Right cardiac atrium (tissue), 5 donors: ENCODE results near the gene VRK1. TPM values are rescaled to one million over a fixed set of nuclear protein-coding genes. Genes with fewer than 3 reads are reported as not detected.

Experiments used
- ATAC-seq, 2 donors: fragments of 200-7000 bp; cut with Tn5 transposase; one replicate each; pipeline versions ENCODE4 v1.8.0 to v1.9.1; 2020; ENCODE audit warnings: moderate library complexity in 2 of 2, mild to moderate bottlenecking in 1 of 2
- DNase-seq, 3 donors: peaks; one replicate each; pipeline ENCODE4 v3.0.0-alpha.2; 2020
- H3K27ac ChIP-seq: one replicate; pipeline ENCODE4 v1.5.1; 2013; ENCODE audit warnings: mild to moderate bottlenecking, low read length, control low read depth, moderate library complexity
- H3K27me3 ChIP-seq: one replicate; pipeline ENCODE4 v1.6.1; 2013; ENCODE audit not compliant: control insufficient read depth, insufficient read depth
- H3K4me1 ChIP-seq: one replicate; pipeline ENCODE4 v1.6.1; 2013; ENCODE audit warnings: low read length; ENCODE audit not compliant: control insufficient read depth, insufficient read depth
- H3K4me3 ChIP-seq: one replicate; pipeline ENCODE4 v1.5.1; 2013; ENCODE audit warnings: low read length, control low read depth
- H3K9me3 ChIP-seq: one replicate; pipeline ENCODE4 v1.6.1; 2013; ENCODE audit warnings: low read length; ENCODE audit not compliant: control insufficient read depth
- WGBS: extraction: QIAGEN DNeasy Blood & Tissue Kit; methylation state at CpG from one replicate; pipeline ENCODE4 v1.1.7; 2013; 5-methylcytosine and 5-hydroxymethylcytosine counted together
- intact Hi-C, 4 donors: fragments of 100-400 bp; cut with DNase I; formaldehyde crosslinking; loops; one replicate each; pipeline versions ENCODE4 v1.11.0 to v1.14.0; 2022 to 2023
- polyA plus RNA-seq: library from polyadenylated mRNA; stranded (reverse); fragments of 200-250 nt; gene quantifications from one replicate; pipeline ENCODE4 v1.2.3, GENCODE V29; 2013
- total RNA-seq, 4 donors: library from RNA; stranded (reverse); fragmentation: NEBNext Ultra II Directional; extraction: Animal tissue kit (Norgen Biotek cat#: 25700); gene quantifications; one replicate each; pipeline ENCODE4 v1.2.1, GENCODE V29; 2021
- donor health status: healthy with polysubstance abuse.
- donor health status: DM: no; HTN: yes; CAD: no.
- donor health status: DM: no; HTN: no; CAD: no.
- donor health status: DM: no; HTN: yes; CAD: no; lungs with severe emphysema.
- donor health status: DM: yes; HTN: yes; CAD: no.

The VRK1 gene
- total and polyA plus RNA-seq, 5 donors, result 4.9 to 9.6 (median 7.7) TPM

DNA sequence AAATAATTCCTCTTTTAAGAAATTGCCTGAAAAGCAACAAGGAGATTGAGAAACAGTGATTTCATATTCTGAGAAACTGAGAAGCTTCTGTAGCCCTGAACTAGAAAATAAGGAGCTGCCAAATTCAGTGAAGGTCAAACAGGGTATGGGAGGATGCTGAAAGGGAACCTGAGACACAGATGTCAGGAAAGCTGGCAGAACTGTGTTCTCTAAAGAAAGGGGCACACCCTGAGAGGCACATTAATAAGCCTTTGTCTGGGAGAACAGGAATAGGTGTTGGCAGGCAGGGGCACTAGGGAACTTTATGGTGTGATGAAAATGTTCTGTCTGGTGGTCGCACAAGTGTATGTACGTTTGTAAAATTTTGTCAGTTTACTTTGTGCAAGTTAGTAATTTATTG, 29.6 kb downstream of the VRK1 start:
- WGBS, result 86% methylated on average over 2 of the region's 2 CpGs
- Histone ChIP-seq H3K27me3 (no peaks in the 10 kb centered on the region), H3K4me3 (no peak overlapping the region), H3K4me1 (peaks cover 2% of the 10 kb centered on the region), H3K9me3 (no peaks in the 10 kb centered on the region), H3K27ac (no peak overlapping the region)
- intact Hi-C loops, result no loop called here
- DNase-seq, result no peak
- ATAC-seq, result no peak

DNA sequence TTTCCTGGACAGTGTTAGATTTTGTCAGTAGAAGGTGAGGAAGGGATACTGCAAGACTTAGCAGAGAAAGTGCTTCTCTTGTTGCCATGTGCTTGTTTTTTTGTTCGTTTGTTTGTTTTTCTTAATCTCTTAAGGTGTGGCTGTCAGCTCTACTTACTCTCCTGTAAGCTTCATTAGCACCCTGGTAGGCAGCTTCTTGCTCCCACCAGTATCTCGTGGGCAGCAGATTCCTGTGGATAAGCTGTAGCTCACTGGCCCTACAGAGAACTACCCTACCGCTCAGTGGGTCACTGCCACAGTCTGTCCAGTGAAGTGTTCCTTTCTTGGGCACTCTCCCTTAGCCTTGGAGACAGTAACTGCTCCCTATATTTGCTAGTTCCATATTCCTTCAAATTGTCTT, 30.1 kb downstream of the VRK1 start:
- Histone ChIP-seq H3K9me3 (no peaks in the 10 kb centered on the region), H3K4me1 (peaks cover 2% of the 10 kb centered on the region), H3K27ac (no peak overlapping the region), H3K4me3 (no peak overlapping the region), H3K27me3 (no peaks in the 10 kb centered on the region)
- no peak for DNase-seq
- intact Hi-C loops, result no loop called here
- no peak for ATAC-seq
- 67% methylated on average over 3 of the region's 3 CpGs for WGBS

DNA sequence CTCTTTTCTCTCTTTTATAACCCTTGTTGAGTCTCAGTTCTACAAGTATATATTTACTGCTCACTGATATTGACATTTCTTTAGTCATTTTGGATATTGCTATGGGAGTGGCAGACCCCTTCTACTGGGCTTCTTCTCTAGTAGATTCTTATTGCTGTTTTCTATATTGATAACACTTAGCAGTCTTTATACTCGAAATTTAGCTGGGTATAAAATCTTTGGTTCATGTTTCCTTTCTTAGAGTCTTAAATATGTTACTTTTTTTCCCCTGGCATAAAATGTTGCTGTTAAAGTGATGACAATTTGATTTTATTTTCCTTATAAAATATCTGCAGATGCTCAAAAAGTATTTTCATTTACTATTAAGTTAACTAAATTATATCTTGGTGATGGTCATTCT, 32.6 kb downstream of the VRK1 start:
- Histone ChIP-seq H3K4me1 (no peaks in the 10 kb centered on the region), H3K27ac (no peak overlapping the region), H3K27me3 (no peaks in the 10 kb centered on the region), H3K9me3 (no peaks in the 10 kb centered on the region), H3K4me3 (no peak overlapping the region)
- WGBS, result 95% methylated on average over 1 of the region's 1 CpG
- intact Hi-C loops, result no loop called here
- no peak for ATAC-seq
- DNase-seq, result no peak

DNA sequence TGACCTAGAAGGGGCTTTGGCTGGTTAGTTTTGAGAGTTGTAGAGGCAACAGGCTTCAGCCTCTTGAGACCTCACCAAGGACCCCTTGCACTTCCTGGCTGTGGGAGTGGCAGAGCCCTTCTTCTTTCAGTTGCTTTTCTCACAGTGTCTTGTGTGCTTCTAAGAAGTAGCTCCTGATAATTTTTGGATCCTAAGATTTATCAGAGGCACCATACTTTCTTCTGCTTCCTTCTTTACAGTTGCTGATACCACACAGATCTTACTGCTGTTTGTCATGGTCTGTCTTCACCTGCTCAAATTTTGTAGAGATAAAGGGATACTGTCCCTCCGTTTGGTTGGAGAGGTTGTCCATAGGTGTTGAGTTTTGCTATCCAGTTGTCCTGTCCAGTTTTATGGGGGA, 33.8 kb downstream of the VRK1 start:
- Histone ChIP-seq H3K4me1 (no peaks in the 10 kb centered on the region), H3K27me3 (no peaks in the 10 kb centered on the region)
- intact Hi-C loops, result no loop called here

DNA sequence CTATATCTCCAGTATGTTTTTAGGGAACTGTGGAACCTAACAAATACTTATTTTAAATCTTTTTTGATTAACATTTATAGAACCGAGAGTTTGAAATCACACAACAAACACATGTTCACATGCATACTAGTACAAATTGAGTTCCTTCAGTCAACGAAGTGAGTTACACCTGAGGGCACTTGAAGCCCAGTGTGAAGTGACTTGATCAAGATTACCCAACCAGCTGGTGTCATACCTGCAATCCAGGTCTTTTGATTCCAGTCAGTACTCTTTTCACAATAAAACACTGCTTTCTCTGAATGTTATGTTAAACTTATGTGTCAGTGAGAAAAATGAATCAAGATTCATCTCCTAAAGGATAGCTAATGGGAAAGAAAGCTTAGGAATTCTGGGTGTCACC, 35.2 kb downstream of the VRK1 start:
- 92% methylated on average over 2 of the region's 2 CpGs for WGBS
- no peaks in the 10 kb centered on the region for H3K9me3 ChIP-seq
- ATAC-seq (no peak), DNase-seq (no peak)
- intact Hi-C loops, result no loop called here
- H3K27ac ChIP-seq, result no peak overlapping the region
- no peak overlapping the region for H3K4me3 ChIP-seq
- H3K4me1 ChIP-seq, result no peaks in the 10 kb centered on the region
- no peaks in the 10 kb centered on the region for H3K27me3 ChIP-seq

More for the DNA sequence above, 33.8 kb downstream of the VRK1 start:
- DNase-seq, result no peak
- WGBS, result 25% methylated on average over 1 of the region's 1 CpG
- Histone ChIP-seq H3K27ac (no peak overlapping the region), H3K9me3 (no peaks in the 10 kb centered on the region), H3K4me3 (no peak overlapping the region)
- no peak for ATAC-seq

DNA sequence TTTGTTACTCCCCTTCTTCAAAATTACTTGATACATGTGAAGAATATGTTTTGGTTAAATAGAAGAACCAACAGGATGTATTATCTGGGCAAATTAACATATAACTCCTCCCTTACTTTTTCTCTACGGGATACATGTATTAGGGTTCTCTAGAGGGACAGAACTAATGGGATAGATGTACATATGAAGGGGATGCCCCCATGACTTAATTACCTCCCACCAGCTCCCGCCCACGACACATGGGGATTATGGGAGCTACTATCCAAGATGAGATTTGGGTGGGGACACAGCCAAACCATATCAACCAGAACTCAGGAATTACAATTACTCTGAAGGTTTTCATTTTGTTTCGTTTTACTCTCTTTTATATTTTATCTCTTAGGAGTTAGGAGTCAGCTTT, 41.3 kb downstream of the VRK1 start:
- intact Hi-C loops, result no loop called here
- H3K4me3 ChIP-seq, result no peak overlapping the region
- no peak for DNase-seq
- ATAC-seq, result no peak
- H3K9me3 ChIP-seq, result no peaks in the 10 kb centered on the region
- 95% methylated on average over 4 of the region's 4 CpGs for WGBS
- H3K27ac ChIP-seq, result no peak overlapping the region
- H3K27me3 ChIP-seq, result no peaks in the 10 kb centered on the region
- no peaks in the 10 kb centered on the region for H3K4me1 ChIP-seq

DNA sequence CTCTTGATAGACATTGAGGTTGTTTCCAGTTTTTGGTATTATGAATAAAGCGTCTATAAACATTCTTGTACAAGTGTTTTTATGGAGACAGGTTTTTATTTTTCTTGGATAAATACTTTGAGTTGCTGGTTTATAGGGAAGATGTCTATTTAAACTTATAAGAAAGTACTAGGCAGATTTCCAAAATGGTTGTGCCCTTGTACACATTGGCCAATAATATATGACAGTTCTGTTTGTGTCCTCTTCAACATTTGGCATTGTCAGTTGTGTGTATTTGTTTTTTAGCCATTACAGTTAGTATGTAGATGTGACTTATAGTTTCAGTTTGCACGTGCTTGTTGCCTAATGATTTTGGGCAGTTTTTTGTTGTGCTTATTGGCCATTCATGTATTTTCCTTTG, 42.1 kb downstream of the VRK1 start:
- DNase-seq (no peak), ATAC-seq (no peak)
- H3K27ac ChIP-seq, result no peak overlapping the region
- no peaks in the 10 kb centered on the region for H3K9me3 ChIP-seq
- H3K4me1 ChIP-seq, result no peaks in the 10 kb centered on the region
- no peaks in the 10 kb centered on the region for H3K27me3 ChIP-seq
- 95% methylated on average over 2 of the region's 2 CpGs for WGBS
- H3K4me3 ChIP-seq, result no peak overlapping the region
- intact Hi-C loops, result no loop called here

DNA sequence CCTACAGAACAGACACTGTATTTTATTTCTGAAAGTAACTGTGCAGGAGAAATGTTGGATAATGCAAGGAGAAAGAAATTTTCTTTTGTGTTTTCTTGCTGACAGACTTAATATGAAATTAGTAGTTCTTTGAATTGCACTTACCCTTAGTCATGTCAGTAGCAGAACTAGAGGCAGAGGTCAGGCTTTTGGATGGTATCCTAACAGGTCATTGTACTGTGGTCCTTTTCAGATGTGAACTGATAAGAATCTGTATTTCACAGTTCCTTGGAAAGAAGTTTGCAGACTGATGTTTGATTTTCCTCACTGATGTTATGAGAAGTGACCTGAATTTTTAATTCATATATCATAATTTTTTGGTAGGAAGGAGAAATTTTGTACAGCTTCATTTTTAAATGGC, 46.0 kb downstream of the VRK1 start:
- no peaks in the 10 kb centered on the region for H3K4me1 ChIP-seq
- DNase-seq (no peak), ATAC-seq (no peak)
- no peak overlapping the region for H3K4me3 ChIP-seq
- H3K27me3 ChIP-seq, result no peaks in the 10 kb centered on the region
- intact Hi-C loops, result no loop called here
- H3K9me3 ChIP-seq, result no peaks in the 10 kb centered on the region
- H3K27ac ChIP-seq, result no peak overlapping the region

DNA sequence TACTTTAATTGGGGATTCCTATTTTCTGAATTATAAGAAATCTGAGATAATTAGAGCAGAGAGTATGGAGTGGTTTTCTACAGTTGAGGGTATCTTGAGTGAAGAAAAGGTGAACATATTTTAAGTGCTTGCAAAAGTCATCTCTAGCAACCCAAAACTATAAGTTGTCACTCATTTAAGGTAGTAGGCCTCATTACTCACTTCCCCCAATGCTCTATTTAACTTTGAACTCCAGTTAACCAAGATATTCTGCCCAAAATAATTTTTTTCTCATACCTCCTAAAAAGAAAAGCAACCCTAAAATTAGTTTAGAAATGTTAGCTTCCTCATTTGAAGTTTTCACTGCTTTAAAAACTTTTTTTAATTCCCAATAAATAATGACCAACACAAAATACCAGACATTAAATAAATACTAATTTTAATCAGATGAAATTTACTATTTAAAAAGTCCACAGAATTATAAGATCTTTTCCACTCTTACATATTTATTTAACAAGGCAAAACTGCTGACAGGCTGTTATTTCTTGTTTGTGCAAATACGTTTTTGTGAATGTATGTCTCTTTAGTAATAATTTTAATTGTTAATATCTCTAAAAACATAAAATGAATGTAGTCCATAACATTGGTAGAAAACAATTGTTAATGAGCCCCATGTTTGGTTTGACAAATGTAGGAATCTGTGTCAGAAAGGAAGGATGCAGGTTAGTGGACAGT, 47.8 kb downstream of the VRK1 start:
- ATAC-seq (no peak), DNase-seq (no peak)
- no peak overlapping the region for H3K27ac ChIP-seq
- H3K4me1 ChIP-seq, result no peaks in the 10 kb centered on the region
- intact Hi-C loops, result no loop called here
- no peaks in the 10 kb centered on the region for H3K27me3 ChIP-seq
- 85% methylated on average over 1 of the region's 1 CpG for WGBS
- no peaks in the 10 kb centered on the region for H3K9me3 ChIP-seq
- H3K4me3 ChIP-seq, result no peak overlapping the region

DNA sequence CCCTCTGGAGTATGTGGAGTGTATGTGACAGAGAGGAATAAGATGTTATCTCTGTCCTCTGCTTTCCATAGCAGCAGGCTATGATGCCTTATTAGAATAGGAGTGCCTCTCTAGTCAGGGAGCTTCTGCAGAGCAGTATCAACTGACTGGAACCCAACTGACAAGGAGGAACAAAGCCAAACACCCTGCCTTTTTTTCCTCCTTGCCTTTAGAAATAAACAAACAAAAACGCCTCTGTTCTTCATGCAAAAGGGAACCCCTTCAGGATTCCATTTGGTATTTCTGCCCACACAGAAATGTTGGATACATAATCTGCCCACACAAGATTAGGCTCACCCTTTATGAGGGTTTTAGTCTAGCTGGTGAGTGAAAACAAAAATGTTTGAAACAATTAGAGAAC, 50.3 kb downstream of the VRK1 start:
- intact Hi-C loops, result no loop called here
- Histone ChIP-seq H3K27ac (no peak overlapping the region), H3K27me3 (no peaks in the 10 kb centered on the region), H3K4me3 (no peak overlapping the region), H3K4me1 (no peaks in the 10 kb centered on the region), H3K9me3 (no peaks in the 10 kb centered on the region)
- WGBS, result 77% methylated on average over 1 of the region's 1 CpG
- ATAC-seq (no peak), DNase-seq (no peak)

DNA sequence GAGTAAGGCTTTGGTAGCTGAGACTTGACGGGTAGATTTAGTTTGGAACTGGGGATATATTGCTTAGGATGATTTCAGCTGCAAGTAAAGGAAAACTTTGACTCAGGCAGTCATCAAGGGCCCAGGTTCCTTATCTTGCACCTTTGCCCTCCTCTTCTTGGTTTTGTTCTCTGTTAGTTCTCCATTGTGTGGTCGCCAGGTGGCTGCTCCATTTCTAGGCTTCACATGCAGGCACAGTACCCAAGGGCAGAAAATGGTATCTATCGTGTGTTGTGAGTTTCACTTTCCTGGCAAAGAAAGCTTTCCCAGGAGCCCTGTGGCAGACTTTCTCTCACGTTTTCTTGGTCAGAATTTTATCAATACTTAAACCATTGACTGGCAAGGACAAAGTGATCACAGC, 50.8 kb downstream of the VRK1 start:
- Histone ChIP-seq H3K9me3 (no peaks in the 10 kb centered on the region), H3K27ac (no peak overlapping the region), H3K4me3 (no peak overlapping the region), H3K4me1 (no peaks in the 10 kb centered on the region), H3K27me3 (no peaks in the 10 kb centered on the region)
- 95% methylated on average over 4 of the region's 4 CpGs for WGBS
- no peak for ATAC-seq
- no peak for DNase-seq
- intact Hi-C loops, result no loop called here

DNA sequence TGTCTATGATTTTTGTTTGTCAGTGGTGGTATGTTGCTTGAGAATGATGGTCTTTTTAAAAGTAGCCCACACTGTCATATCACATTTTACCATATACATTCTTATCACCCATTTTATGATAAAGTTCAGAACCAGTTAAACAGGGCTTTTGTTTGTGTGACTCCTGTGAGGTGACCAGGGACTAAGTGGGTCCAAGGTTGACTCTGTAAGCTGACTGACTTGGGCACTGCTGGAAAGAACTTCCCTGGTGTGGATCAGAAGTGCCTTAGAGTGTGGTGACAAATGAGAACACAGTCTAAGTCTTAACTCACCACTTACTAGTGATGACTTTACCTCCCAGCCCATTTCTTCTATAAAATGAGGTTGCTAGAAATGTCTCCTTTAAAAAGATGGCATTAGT, 52.6 kb downstream of the VRK1 start:
- no peak overlapping the region for H3K27ac ChIP-seq
- intact Hi-C loops, result no loop called here
- ATAC-seq (no peak), DNase-seq (no peak)
- no peaks in the 10 kb centered on the region for H3K27me3 ChIP-seq
- no peak overlapping the region for H3K4me3 ChIP-seq
- no peaks in the 10 kb centered on the region for H3K9me3 ChIP-seq
- no peaks in the 10 kb centered on the region for H3K4me1 ChIP-seq
